Spleen (tissue), 7 donors: ENCODE measurements around the gene TBC1D24.
"Not testable (repeated sequence)": the region's sequence is repeated elsewhere in the genome, so short reads cannot be mapped to it uniquely, and the experiment has no call there.

Experiments
- CTCF ChIP-seq, 11 experiments: fragments of 200-600 bp in 7 of 11; fragments of 450-650 bp in 4 of 11; sonication (generic) in 4 of 11; IDR thresholded peaks in 8 of 11; conservative IDR thresholded peaks in 3 of 11; 1 replicate in 7 of 11; 2 replicates in 4 of 11; pipeline versions ENCODE4 v1.4.0 to v1.8.0; 2016 to 2021; ENCODE audit warnings: antibody characterized with exemption in 11 of 11, inconsistent platforms in 4 of 11, mild to moderate bottlenecking in 1 of 11
- POLR2A ChIP-seq, 3 donors: fragments of 450-650 bp; IDR thresholded peaks; one replicate each; pipeline ENCODE4 v1.5.1; 2017; ENCODE audit warnings: antibody characterized with exemption in 3 of 3, mild to moderate bottlenecking in 1 of 3
- POLR2AphosphoS5 ChIP-seq, 3 donors: sonication (generic); formaldehyde crosslinking; IDR thresholded peaks; one replicate each; pipeline ENCODE4 v1.5.1; 2017; ENCODE audit warnings: antibody characterized with exemption in 3 of 3
- donor health status: DM: no; HTN: no; CAD: no; lungs with moderate emphysema.
- donor health status: DM: no; HTN: no; CAD: no.
- donor health status: DM: no; HTN: no; CAD: no.

- not testable (repeated sequence) for TF ChIP-seq POLR2A (IDR thresholded peaks at IDR 0.05); CTCF (IDR thresholded peaks at IDR 0.05 in 8 of 11, conservative IDR thresholded peaks at IDR 0.05 in 3 of 11); POLR2AphosphoS5 (IDR thresholded peaks at IDR 0.05)
Measured at GRCh38 chr16:2550283-2550878, 75.5 kb downstream of the TBC1D24 start.
